K562 (cell line): ENCODE results near the gene NFILZ. TPM values are rescaled to one million over a fixed set of nuclear protein-coding genes. Genes with fewer than 3 reads are reported as not detected.
"Not testable (repeated sequence)": the region's sequence is repeated elsewhere in the genome, so short reads cannot be mapped to it uniquely, and the experiment has no call there.

Experiments
- ATAC-seq: fragments of 200-7000 bp; cut with Tn5 transposase; 3 replicates; pipeline ENCODE4 v1.9.1; 2020; ENCODE audit warnings: moderate library complexity
- BruUV-seq: library from RNA; stranded (reverse); fragments of 400-500 nt; replicated peaks from 2 replicates; lab custom pipeline; 2021; lab: Mats Ljungman, UMichigan
- CTCF ChIA-PET: fragments of 300-600 bp; formaldehyde crosslinking; extraction: SDS; loops from one replicate; lab custom pipeline; 2021; ENCODE audit warnings: low intra/inter-chr PET ratio; lab: Yijun Ruan, JAX
- POLR2A ChIA-PET: fragments of 300-600, 350-650 bp; sonication (Branson Sonifier 250); formaldehyde crosslinking; extraction: SDS; loops from one replicate; lab custom pipeline; 2021; ENCODE audit warnings: antibody characterized with exemption, inconsistent platforms; lab: Yijun Ruan, JAX
- DNase-seq, 4 experiments: peaks; one replicate each; pipeline versions ENCODE4 v3.0.0 to v3.0.0-alpha.2; 2011 to 2018; ENCODE audit warnings: low spot score in 3 of 4, mixed read lengths in 3 of 4; ENCODE audit errors: extremely low read depth in 1 of 4
- FAIRE-seq: peaks from 2 replicates; lab custom pipeline; 2011; peaks lifted over from hg19 to GRCh38; lab: Jason Lieb, UNC
- H2AFZ ChIP-seq: 2 replicates; pipeline ENCODE4 v1.6.0; 2011; ENCODE audit warnings: low read depth, low read length, control low read depth, inconsistent platforms
- H3K27ac ChIP-seq: fragments of 200-600 bp; 3 replicates; pipeline ENCODE4 v1.8.0; 2011; ENCODE audit warnings: low read depth, mild to moderate bottlenecking, control low read depth, inconsistent platforms, low read length, moderate library complexity, mixed read lengths; ENCODE audit errors: extremely low read depth
- H3K27me3 ChIP-seq, 2 experiments: fragments of 300-600 bp in 1 of 2; 2 replicates in 1 of 2; 3 replicates in 1 of 2; pipeline versions ENCODE4 v1.6.0 to v1.8.0; 2011; ENCODE audit warnings: inconsistent platforms in 2 of 2, low read length in 2 of 2, mild to moderate bottlenecking in 1 of 2, mixed read lengths in 1 of 2, moderate library complexity in 1 of 2; ENCODE audit not compliant: control insufficient read depth in 2 of 2, insufficient read depth in 2 of 2
- H3K36me3 ChIP-seq: fragments of 300-600 bp; 3 replicates; pipeline ENCODE4 v1.8.0; 2011; ENCODE audit warnings: mild to moderate bottlenecking, low read length, inconsistent platforms; ENCODE audit not compliant: control insufficient read depth, insufficient read depth
- H3K4me1 ChIP-seq, 2 experiments: fragments of 200-600 bp in 1 of 2; replicated peaks in 1 of 2; 2 replicates in 1 of 2; 3 replicates in 1 of 2; pipeline versions ENCODE4 v1.5.1 to v1.8.0; 2011; ENCODE audit warnings: inconsistent platforms in 2 of 2, low read length in 2 of 2, mild to moderate bottlenecking in 1 of 2, mixed read lengths in 1 of 2, moderate library complexity in 1 of 2; ENCODE audit not compliant: control insufficient read depth in 2 of 2, insufficient read depth in 2 of 2
- H3K4me2 ChIP-seq: 2 replicates; pipeline ENCODE4 v1.6.1; 2011; ENCODE audit warnings: low read length, control low read depth, inconsistent platforms, mixed read lengths; ENCODE audit not compliant: insufficient read depth
- H3K4me3 ChIP-seq: fragments of 200-600 bp; sonication (generic), shearing (Covaris generic); 2 replicates; pipeline ENCODE4 v1.5.1; 2016; ENCODE audit warnings: control low read depth, inconsistent platforms
- H3K79me2 ChIP-seq: fragments of 200-600 bp; 3 replicates; pipeline ENCODE4 v1.8.0; 2011; ENCODE audit warnings: low read length, inconsistent platforms; ENCODE audit not compliant: control insufficient read depth, insufficient read depth
- H3K9ac ChIP-seq, 2 experiments: 2 replicates each; pipeline versions ENCODE4 v1.6.0 to v1.6.1; 2011; ENCODE audit warnings: low read depth in 2 of 2, low read length in 2 of 2, control low read depth in 1 of 2, inconsistent platforms in 1 of 2, mild to moderate bottlenecking in 1 of 2, mixed read lengths in 1 of 2; ENCODE audit not compliant: insufficient read depth in 1 of 2
- H3K9me1 ChIP-seq: one replicate; pipeline ENCODE4 v1.6.0; 2011; ENCODE audit warnings: inconsistent platforms, mild to moderate bottlenecking, low read length, moderate library complexity; ENCODE audit not compliant: control insufficient read depth, insufficient read depth
- H3K9me3 ChIP-seq: replicated peaks from 2 replicates; pipeline ENCODE4 v1.5.1; 2011; ENCODE audit warnings: low read depth, low read length, inconsistent platforms; ENCODE audit not compliant: control insufficient read depth, insufficient read depth
- H4K20me1 ChIP-seq: replicated peaks from 2 replicates; pipeline ENCODE4 v1.6.1; 2011; ENCODE audit warnings: low read length, inconsistent platforms, mixed read lengths; ENCODE audit not compliant: control insufficient read depth, insufficient read depth
- MAZ ChIP-seq, 2 experiments: fragments of 450-650 bp in 1 of 2; sonication (generic) in 1 of 2; formaldehyde crosslinking; IDR thresholded peaks in 1 of 2; conservative IDR thresholded peaks in 1 of 2; 2 replicates each; pipeline versions ENCODE4 v1.4.0 to v1.5.0; 2020; ENCODE audit warnings: mild to moderate bottlenecking in 1 of 2, missing genetic modification reagents in 1 of 2
- POLR2AphosphoS5 ChIP-seq: IDR thresholded peaks from 2 replicates; pipeline ENCODE4 v1.6.1; 2011; ENCODE audit warnings: mild to moderate bottlenecking, low read depth, low read length, moderate library complexity; ENCODE audit not compliant: control insufficient read depth, insufficient read depth
- RBM39 ChIP-seq: fragments of 200-400 bp; formaldehyde crosslinking; optimal IDR thresholded peaks from 2 replicates; pipeline ENCODE3; 2018; ENCODE audit warnings: low read depth, low read length
- U2AF2 ChIP-seq: fragments of 200-400 bp; formaldehyde crosslinking; optimal IDR thresholded peaks from 2 replicates; pipeline ENCODE3; 2017; ENCODE audit warnings: low read depth, mild to moderate bottlenecking, low read length
- ZNF384 ChIP-seq: IDR thresholded peaks from 2 replicates; pipeline ENCODE4 v1.6.1; 2012; ENCODE audit warnings: low read depth, low read length, improper control_type of control experiment
- ZNF436 ChIP-seq: fragments of 250-450, 450-650 bp; sonication (Bioruptor Pico); formaldehyde crosslinking; IDR thresholded peaks from 2 replicates; pipeline ENCODE4 v1.7.0; 2020; ENCODE audit warnings: mild to moderate bottlenecking
- WGBS: fragments of 100-300 bp; shearing (Covaris generic); methylation state at CpG from one replicate; pipeline ENCODE4 v1.1.6; 2016; ENCODE audit warnings: low coverage, mixed read lengths; ENCODE audit not compliant: insufficient coverage; ENCODE audit errors: missing lambda C conversion rate; 5-methylcytosine and 5-hydroxymethylcytosine counted together
- in situ Hi-C: fragments of 300-500 bp; cut with MboI; formaldehyde crosslinking; loops from 4 replicates; pipeline ENCODE4 v1.15.0; 2018; ENCODE audit warnings: inconsistent platforms, mixed read lengths
- intact Hi-C: fragments of 100-400 bp; cut with micrococcal nuclease; formaldehyde crosslinking; loops from 2 replicates; pipeline ENCODE4 v1.14.2; 2022
- polyA plus RNA-seq, 8 experiments: library from polyadenylated mRNA; depleted of rRNA in 4 of 8; stranded (reverse) in 5 of 8; unstranded in 3 of 8; fragments of >200 nt; fragmentation: Nextera tagmentation in 2 of 8; fragmentation: Illumina TruSeq in 1 of 8; extraction: Ambion mirVana in 2 of 8; extraction: Trizol in 1 of 8; gene quantifications; 2 replicates each; pipeline versions ENCODE4 v1.2.1 to v1.2.3, GENCODE V29; 2011 to 2014; ENCODE audit warnings: inconsistent platforms in 1 of 8, missing spikeins in 1 of 8
- total RNA-seq, 7 experiments: library from RNA; depleted of rRNA in 6 of 7; stranded (reverse); fragments of >200 nt in 6 of 7; fragmentation: Illumina TruSeq in 2 of 7; extraction: Trizol in 2 of 7; gene quantifications; 2 replicates each; pipeline versions ENCODE4 v1.2.1 to v1.2.3, GENCODE V29; 2011 to 2021; ENCODE audit warnings: low replicate concordance in 1 of 7
- TF ChIP-seq, protein P1 (sequence below): fragments of 250-450 bp; sonication (Bioruptor Pico); IDR thresholded peaks from 2 replicates; pipeline ENCODE4 v1.5.0; 2021; ENCODE audit warnings: mild to moderate bottlenecking, borderline replicate concordance
- TF ChIP-seq, protein P2 (sequence below): fragments of 250-450 bp; sonication (Bioruptor Pico); IDR thresholded peaks from 2 replicates; pipeline ENCODE4 v1.9.0; 2021; ENCODE audit warnings: mild to moderate bottlenecking
- TF ChIP-seq, protein P3 (sequence below), 3 experiments: IDR thresholded peaks in 2 of 3; conservative IDR thresholded peaks in 1 of 3; 2 replicates each; pipeline ENCODE4 v1.5.1; 2011 to 2012; ENCODE audit warnings: low read length in 3 of 3, mild to moderate bottlenecking in 3 of 3, control low read depth in 2 of 3, improper control_type of control experiment in 1 of 3, inconsistent platforms in 1 of 3, low read depth in 1 of 3, mixed read lengths in 1 of 3, moderate library complexity in 1 of 3; ENCODE audit not compliant: insufficient read depth in 2 of 3

Gene NFILZ
- total and polyA plus RNA-seq, 9 of the 15 experiments (the other 6 are each of a cell fraction or from before 2014, with no cell fraction given), result not detected

DNA sequence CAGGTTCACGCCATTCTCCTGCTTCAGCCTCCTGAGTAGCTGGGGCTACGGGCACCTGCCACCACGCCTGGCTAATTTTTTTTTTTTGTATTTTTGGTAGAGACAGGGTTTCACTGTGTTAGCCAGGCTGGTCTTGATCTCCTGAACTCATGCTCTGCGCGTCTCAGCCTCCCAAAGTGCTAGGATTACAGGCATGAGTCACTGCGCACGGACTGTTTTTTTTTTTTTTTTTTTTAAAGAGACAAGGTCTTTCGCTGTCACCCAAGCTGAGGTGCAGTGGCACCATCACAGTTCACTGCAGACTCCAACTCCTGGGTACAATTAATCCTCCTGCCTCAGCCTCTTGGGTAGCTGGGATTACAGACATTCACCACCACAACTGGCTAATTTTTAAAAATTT, 11.7 kb upstream of the NFILZ start (continued):
- TF ChIP-seq MAZ (CRISPR knock-in tag; conservative IDR thresholded peaks at IDR 0.05 in 1 of 2, IDR thresholded peaks at IDR 0.05 in 1 of 2), result no peak
- TF ChIP-seq POLR2AphosphoS5, result no peak
- no peak for TF ChIP-seq U2AF2
- TF ChIP-seq, protein P1, sequence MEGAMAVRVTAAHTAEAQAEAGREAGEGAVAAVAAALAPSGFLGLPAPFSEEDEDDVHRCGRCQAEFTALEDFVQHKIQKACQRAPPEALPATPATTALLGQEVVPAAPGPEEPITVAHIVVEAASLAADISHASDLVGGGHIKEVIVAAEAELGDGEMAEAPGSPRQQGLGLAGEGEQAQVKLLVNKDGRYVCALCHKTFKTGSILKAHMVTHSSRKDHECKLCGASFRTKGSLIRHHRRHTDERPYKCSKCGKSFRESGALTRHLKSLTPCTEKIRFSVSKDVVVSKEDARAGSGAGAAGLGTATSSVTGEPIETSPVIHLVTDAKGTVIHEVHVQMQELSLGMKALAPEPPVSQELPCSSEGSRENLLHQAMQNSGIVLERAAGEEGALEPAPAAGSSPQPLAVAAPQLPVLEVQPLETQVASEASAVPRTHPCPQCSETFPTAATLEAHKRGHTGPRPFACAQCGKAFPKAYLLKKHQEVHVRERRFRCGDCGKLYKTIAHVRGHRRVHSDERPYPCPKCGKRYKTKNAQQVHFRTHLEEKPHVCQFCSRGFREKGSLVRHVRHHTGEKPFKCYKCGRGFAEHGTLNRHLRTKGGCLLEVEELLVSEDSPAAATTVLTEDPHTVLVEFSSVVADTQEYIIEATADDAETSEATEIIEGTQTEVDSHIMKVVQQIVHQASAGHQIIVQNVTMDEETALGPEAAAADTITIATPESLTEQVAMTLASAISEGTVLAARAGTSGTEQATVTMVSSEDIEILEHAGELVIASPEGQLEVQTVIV (CRISPR knock-in tag), result no peak
- TF ChIP-seq RBM39, result no peak
- TF ChIP-seq, protein P2, sequence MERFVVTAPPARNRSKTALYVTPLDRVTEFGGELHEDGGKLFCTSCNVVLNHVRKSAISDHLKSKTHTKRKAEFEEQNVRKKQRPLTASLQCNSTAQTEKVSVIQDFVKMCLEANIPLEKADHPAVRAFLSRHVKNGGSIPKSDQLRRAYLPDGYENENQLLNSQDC (CRISPR knock-in tag), result no peak
- TF ChIP-seq ZNF436, result no peak

DNA sequence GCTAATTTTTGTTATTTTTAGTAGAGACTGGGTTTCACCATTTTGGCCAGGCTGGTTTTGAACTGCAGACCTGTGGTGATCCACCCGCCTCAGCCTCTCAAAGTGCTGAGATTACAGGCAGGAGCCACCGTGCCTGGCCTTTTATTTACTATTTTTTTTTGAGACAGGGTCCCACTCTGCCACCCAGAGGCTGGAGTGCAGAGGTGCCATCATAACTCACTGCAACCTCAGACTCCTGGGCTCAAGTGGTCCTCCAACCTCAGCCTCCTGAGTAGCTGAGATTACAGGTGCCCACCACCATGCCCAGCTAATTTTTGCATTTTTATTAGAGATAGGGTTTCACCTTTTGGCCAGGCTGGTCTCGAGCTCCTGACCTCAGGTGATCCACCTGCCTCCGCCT, 7.5 kb upstream of the NFILZ start:
- TF ChIP-seq, protein P3, sequence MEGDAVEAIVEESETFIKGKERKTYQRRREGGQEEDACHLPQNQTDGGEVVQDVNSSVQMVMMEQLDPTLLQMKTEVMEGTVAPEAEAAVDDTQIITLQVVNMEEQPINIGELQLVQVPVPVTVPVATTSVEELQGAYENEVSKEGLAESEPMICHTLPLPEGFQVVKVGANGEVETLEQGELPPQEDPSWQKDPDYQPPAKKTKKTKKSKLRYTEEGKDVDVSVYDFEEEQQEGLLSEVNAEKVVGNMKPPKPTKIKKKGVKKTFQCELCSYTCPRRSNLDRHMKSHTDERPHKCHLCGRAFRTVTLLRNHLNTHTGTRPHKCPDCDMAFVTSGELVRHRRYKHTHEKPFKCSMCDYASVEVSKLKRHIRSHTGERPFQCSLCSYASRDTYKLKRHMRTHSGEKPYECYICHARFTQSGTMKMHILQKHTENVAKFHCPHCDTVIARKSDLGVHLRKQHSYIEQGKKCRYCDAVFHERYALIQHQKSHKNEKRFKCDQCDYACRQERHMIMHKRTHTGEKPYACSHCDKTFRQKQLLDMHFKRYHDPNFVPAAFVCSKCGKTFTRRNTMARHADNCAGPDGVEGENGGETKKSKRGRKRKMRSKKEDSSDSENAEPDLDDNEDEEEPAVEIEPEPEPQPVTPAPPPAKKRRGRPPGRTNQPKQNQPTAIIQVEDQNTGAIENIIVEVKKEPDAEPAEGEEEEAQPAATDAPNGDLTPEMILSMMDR (IDR thresholded peaks at IDR 0.05 in 2 of 3, conservative IDR thresholded peaks at IDR 0.05 in 1 of 3; ENCODE audit: insufficient read depth in 2 of 3, low read depth in 1 of 3, low read length in 3 of 3), result peak in 2 of 3 experiments; percentile 31 to 43; a peak in 2 of 6 replicates
- TF ChIP-seq ZNF384, result peak; percentile 80

More for the DNA sequence above, 7.5 kb upstream of the NFILZ start:
- H3K4me3 ChIP-seq, H2AFZ ChIP-seq, H4K20me1 ChIP-seq, H3K9me3 ChIP-seq, intact Hi-C loops, H3K79me2 ChIP-seq, H3K27ac ChIP-seq, DNase-seq, H3K9ac ChIP-seq, CTCF ChIA-PET, H3K4me1 ChIP-seq, in situ Hi-C loops, BruUV-seq, H3K4me2 ChIP-seq, POLR2A ChIA-PET, H3K9me1 ChIP-seq, FAIRE-seq, H3K36me3 ChIP-seq: not testable (repeated sequence)
- 0% methylated on average over 4 of the region's 4 CpGs for WGBS
- 0 out of 3 replicates have a peak, but pooled peaks have one; percentile 49 for ATAC-seq
- H3K27me3 ChIP-seq, result peaks cover 13 to 32% of the 10 kb centered on the region in 2 experiments; a peak in 3 of 5 replicates
